ENCODE data around the gene ZNF584. TPM values are rescaled to one million over a fixed set of nuclear protein-coding genes. Genes with fewer than 3 reads are reported as not detected.

Gene ZNF584
- total RNA-seq, 4 donors from 2014 or later = 3.4 to 8.3 (median 7.3) TPM

GRCh38 chr19:58406818-58407657, 1.4 kb upstream of the ZNF584 start:
- TF ChIP-seq CTCF (IDR thresholded peaks at IDR 0.05) = peak in 4 of 5 experiments; percentile 14 to 20 (median 18)
- TF ChIP-seq EP300 (IDR thresholded peaks at IDR 0.05; ENCODE audit: low read depth) = no peak
- no peaks in the 10 kb centered on the region for H3K36me3 ChIP-seq
- H3K4me3 ChIP-seq = peak overlapping the region in 2 of 4 donors; percentile 80 to 82
- in situ Hi-C loops (cut with MboI; ENCODE audit: low pct_ligation_motif_present in 1 of 4, low pct_unique_long_range_greater_than_20kb in 1 of 4, low sequenced_read_pairs in 3 of 4) (no loop called here), intact Hi-C loops (cut with DNase I; ENCODE audit: low total_unique reads) (no loop called here)
- H3K9me3 ChIP-seq = no peaks in the 10 kb centered on the region
- WGBS, 2 donors (ENCODE audit: low coverage in 1 of 2) = 71 to 83% methylated on average over 4 to 10 of the region's 10 CpGs
- H3K27ac ChIP-seq = peak overlapping the region; percentile 82 to 91 (median 90)
- DNase-seq = no peak
- H3K4me1 ChIP-seq = peaks cover 0 to 21% (median 18%) of the 10 kb centered on the region in 4 donors
- H3K27me3 ChIP-seq = no peaks in the 10 kb centered on the region

GRCh38 chr19:58407658-58408151, 744 bp upstream of the ZNF584 start:
- Histone ChIP-seq H3K27ac (peak overlapping the region; percentile 82 to 91 (median 90)), H3K4me1 (peaks cover 0 to 18% (median 16%) of the 10 kb centered on the region in 4 donors), H3K36me3 (no peaks in the 10 kb centered on the region), H3K27me3 (no peaks in the 10 kb centered on the region), H3K9me3 (no peaks in the 10 kb centered on the region), H3K4me3 (peak overlapping the region; percentile 65 to 82 (median 74))
- DNase-seq = no peak
- intact Hi-C loops (cut with DNase I; ENCODE audit: low total_unique reads) = no loop called here
- in situ Hi-C loops (cut with MboI; ENCODE audit: low pct_ligation_motif_present in 1 of 4, low pct_unique_long_range_greater_than_20kb in 1 of 4, low sequenced_read_pairs in 3 of 4) = no loop called here
- 17% methylated on average over 22 of the region's 22 CpGs; no CpG with 5 or more reads in 1 of the 2 donors for WGBS, 2 donors (ENCODE audit: low coverage in 1 of 2)
- TF ChIP-seq CTCF (IDR thresholded peaks at IDR 0.05) = no peak
- TF ChIP-seq POLR2A (IDR thresholded peaks at IDR 0.05) = no peak
- TF ChIP-seq EP300 (IDR thresholded peaks at IDR 0.05; ENCODE audit: low read depth) = no peak
- no peak for TF ChIP-seq POLR2AphosphoS5 (IDR thresholded peaks at IDR 0.05)

GRCh38 chr19:58409010-58409790, 751 bp downstream of the ZNF584 start:
- Histone ChIP-seq H3K36me3 (no peaks in the 10 kb centered on the region), H3K4me3 (peak overlapping the region; percentile 65 to 82 (median 74)), H3K9me3 (no peaks in the 10 kb centered on the region), H3K27ac (peak overlapping the region; percentile 82 to 91 (median 90)), H3K27me3 (no peaks in the 10 kb centered on the region), H3K4me1 (peaks cover 0 to 18% (median 16%) of the 10 kb centered on the region in 4 donors)
- TF ChIP-seq EP300 (IDR thresholded peaks at IDR 0.05; ENCODE audit: low read depth) = no peak
- TF ChIP-seq POLR2AphosphoS5 (IDR thresholded peaks at IDR 0.05) = no peak
- TF ChIP-seq POLR2A (IDR thresholded peaks at IDR 0.05) = no peak
- in situ Hi-C loops (cut with MboI; ENCODE audit: low pct_ligation_motif_present in 1 of 4, low pct_unique_long_range_greater_than_20kb in 1 of 4, low sequenced_read_pairs in 3 of 4) = no loop called here
- intact Hi-C loops (cut with DNase I; ENCODE audit: low total_unique reads) = no loop called here
- no peak for DNase-seq
- WGBS, 2 donors (ENCODE audit: low coverage in 1 of 2) = 4% methylated on average over 34 of the region's 34 CpGs; no CpG with 5 or more reads in 1 of the 2 donors

GRCh38 chr19:58416604-58417003, 8.2 kb downstream of the ZNF584 start:
- no peak for DNase-seq
- no peak overlapping the region for H3K4me3 ChIP-seq
- H3K27ac ChIP-seq = no peak overlapping the region
- no peaks in the 10 kb centered on the region for H3K9me3 ChIP-seq
- TF ChIP-seq POLR2AphosphoS5 (IDR thresholded peaks at IDR 0.05) (no peak), CTCF (IDR thresholded peaks at IDR 0.05) (no peak), POLR2A (IDR thresholded peaks at IDR 0.05) (no peak), EP300 (IDR thresholded peaks at IDR 0.05; ENCODE audit: low read depth) (no peak)
- in situ Hi-C loops (cut with MboI; ENCODE audit: low pct_ligation_motif_present in 1 of 4, low pct_unique_long_range_greater_than_20kb in 1 of 4, low sequenced_read_pairs in 3 of 4) = no loop called here
- H3K27me3 ChIP-seq = no peaks in the 10 kb centered on the region
- H3K4me1 ChIP-seq = no peaks in the 10 kb centered on the region
- intact Hi-C loops (cut with DNase I; ENCODE audit: low total_unique reads) = no loop called here
- WGBS, 2 donors (ENCODE audit: low coverage in 1 of 2) = 96% methylated on average over 5 of the region's 5 CpGs; no CpG with 5 or more reads in 1 of the 2 donors
- H3K36me3 ChIP-seq = peaks cover 0 to 34% (median 15%) of the 10 kb centered on the region in 4 donors

Data from transverse colon (tissue), 4 donors.